ENCODE measurements around the gene AGPS.
"Not testable (repeated sequence)": the region's sequence is repeated elsewhere in the genome, so short reads cannot be mapped to it uniquely, and the experiment has no call there.

Gene AGPS

DNA sequence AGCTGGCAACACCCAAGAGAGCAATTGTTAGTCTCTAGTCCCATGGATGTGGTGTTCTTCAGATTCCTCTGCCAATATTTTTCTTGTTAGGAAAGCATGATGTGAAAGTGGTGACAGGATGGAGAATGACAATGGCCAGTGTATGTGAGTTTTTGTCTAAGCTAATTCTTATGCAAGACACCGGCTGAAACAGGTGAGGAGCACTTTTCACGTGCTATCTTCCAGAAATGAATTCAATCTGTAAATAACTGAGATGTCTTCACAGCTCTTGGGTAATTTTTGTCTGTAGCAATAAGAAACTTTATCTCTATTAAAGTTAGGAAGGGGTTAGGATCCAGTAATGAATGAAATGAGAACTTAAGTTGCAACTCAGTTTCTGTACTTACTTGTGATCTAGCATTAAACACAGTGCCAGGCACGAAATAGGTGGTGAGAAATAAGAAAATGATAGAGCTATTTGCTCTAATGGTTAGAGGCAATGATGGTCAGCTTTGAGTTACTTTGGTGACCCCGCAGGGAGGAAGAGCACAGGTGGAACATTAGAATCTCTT lies 676 bp upstream of the AGPS start:
- no peak for DNase-seq

DNA sequence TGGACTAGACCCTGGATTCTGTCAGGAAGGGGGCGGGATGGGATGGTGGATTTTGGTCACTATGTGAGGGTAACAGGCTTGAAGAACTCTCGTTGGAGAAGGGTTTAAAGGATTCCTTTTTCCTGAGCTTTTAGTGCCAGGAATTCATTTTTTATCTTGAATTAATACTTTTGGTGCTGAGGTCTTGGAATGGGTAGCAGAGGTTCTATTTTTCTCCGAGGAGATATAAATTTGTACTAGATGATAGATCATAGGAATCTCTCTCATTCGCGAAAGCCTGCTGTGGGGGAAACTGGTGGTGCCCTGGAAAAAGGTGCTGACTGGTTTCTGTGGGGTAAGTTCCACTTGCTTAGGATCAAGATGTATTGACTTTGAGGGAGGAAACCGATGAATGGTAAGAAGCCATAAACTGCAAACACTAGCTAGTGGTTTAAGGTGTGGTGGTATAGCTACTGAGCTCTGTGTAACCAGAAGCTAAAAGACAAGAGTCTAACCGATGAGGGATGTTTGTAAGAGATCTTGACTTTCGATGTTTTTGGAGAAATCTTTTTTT lies 706 bp downstream of the AGPS start:
- DNase-seq = no peak

DNA sequence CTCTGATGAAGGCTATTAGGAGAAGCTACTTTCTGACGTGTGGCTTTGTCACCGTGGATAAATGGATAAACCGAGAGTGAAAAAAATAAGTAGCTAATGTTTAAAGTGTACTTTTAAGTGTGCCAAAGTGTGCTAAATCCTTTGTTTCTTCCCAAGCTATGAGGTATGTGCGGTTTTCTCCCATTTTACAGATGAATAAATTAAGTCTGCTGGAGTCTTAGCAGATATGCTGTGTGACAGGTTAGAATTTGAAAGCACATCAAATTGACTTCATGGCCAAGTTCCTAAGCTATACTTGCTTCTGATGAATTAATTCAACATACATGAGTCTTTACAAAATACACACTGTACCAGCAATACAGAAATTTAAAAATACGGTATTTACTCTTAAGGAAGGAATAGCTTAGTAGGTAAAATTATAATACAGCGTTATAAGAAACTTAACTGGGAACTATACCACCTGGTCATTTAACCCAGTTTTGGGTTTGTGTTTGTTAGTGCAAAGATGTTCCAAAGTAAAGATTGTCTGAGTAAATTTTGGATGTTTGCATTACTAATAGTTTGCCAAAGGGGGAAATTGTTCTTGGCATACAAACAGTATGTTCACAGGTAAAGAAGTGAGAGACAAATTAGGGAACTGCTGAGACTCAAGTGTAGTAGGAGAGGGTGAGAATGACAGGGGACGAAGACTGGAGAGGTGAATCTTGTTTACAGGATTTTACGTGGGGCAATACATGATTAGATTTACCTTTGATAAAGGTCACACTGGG lies 1.4 kb downstream of the AGPS start:
- no peak for DNase-seq

DNA sequence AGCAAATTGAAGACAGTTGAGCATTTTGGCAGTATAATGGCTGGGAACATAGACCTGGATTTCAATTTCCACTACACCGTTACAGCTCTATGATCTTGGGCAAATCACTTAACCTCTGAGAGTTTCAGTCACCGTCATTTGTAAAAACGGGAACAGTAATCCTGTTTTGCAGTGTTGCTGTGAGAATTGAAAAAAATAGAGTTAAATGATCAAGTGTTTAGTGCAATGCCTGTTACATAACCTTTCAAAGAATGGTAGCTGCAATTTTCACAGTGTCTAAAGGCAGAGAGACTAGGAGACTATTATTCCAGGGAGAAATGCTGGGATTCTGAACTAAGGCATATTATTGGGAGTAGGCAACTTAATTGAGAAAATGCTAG lies 2.0 kb downstream of the AGPS start:
- DNase-seq = no peak

DNA sequence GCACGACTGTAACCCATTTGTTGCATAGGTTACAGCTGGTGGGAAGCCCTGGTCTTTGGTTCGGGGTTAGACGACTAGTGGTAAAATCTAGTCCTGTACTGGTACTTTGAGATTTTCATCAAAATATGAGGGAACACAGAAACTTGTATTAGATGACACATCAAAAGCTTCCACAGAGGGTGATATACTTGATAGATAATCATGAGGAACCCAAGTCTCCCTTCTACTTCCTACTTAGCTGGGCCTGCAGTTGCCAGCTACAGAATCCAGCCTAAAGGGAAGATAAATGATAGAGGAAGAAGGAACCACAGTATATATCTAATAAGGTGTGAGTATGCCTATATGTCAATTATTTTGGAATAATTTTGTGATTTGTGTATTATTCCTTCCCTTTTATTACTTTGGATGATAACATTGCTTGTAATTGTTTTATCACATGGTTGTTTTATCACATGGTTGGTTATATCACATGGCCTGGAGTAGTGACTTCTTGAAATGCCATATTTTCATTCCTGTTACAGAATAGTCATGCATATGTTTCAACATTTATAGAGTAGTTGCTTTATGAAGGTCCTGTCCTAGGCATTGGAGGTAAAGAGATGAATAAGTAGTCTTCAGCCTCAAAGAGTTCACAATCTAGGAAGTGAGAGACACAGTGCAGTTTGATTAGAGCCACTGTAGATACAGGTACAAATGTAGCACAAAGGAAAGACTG lies 2.9 kb downstream of the AGPS start:
- DNase-seq = no peak

DNA sequence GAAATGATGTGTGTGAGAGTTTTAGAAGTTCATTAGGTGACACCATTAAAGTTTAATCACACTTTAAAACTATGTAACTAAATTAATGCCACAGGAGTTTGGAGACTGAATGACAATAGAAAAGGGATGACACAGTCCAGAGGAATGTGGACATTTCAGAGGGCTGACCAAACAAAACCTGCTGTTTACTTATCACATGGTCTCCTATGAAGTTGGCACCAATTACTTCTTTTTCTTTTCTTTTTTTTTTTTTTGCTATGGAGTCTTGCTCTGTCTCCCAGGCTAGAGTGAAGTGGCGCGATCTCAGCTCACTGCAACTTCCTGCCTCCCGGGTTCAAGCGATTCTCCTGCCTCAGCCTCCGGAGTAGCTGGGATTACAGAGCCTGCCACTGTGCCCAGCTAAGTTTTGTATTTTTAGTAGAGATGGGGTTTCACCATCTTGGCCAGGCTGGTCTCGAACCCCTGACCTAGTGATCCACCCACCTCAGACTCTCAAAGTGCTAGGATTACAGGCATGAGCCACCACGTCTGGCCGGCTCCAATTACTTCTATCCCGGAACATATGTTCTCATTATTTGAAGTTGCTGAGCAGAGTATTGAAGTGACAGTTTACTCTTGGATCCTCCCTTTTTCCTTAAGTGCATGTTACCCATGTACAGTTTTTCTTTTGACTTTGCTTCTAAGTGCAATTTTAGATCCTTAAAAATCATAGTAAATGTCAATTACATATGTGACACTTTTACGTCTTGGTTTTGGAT lies 4.3 kb downstream of the AGPS start:
- DNase-seq = no peak

DNA sequence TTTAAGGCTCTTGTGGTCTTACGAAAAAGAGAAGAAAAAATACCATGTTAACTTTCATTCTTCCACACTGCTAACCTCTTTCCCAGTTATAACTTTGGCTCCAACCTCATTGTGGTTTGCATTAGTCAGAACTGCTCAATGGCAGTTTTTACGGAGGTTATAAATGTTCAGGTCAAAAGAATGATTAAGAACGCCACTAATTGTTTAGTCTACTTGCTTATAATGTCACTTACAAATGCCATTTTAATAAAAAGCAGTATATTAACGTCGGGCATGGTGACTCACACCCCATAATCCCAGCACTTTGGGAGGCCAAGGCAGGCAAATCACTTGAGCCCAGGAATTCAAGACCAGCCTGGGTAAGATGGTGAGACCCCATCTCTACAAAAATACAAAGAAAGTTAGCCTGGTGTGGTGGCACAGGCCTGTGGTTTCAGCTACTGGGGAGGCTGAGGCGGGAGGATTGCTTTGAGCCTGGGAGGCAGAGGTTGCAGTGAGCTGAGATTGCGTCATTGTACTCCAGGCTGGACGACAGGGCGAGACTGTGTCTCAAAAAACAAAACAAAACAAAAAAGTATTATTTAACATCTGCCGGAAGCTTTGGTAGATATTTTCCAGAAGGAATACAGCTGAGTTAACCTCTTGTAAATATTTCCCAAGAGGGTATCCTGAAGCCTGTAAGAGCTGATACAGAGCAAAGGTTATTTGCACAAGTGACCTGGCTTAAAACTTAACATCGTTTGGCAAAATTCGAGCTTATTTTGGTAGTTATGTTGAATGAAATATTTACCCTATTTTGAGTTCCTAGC lies 5.1 kb downstream of the AGPS start:
- no peak for DNase-seq

DNA sequence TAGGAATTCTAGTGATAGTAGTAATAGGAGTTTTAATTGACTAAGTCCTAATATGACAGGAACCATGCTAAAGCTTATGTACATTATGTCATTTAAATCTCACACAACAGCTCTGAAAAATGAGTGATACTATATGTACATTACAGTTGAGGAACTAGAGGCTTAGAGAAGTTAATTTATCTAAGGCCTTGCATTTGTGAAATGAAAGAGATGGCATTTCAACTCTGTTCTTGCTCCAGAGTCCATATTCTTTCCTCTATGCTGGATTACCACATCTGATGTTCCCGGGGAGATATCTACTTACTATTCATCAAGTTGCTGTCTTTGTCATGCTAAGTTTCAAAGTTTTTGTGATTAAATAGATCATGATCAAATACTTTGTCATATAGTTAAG lies 5.7 kb downstream of the AGPS start:
- no peak for DNase-seq

DNA sequence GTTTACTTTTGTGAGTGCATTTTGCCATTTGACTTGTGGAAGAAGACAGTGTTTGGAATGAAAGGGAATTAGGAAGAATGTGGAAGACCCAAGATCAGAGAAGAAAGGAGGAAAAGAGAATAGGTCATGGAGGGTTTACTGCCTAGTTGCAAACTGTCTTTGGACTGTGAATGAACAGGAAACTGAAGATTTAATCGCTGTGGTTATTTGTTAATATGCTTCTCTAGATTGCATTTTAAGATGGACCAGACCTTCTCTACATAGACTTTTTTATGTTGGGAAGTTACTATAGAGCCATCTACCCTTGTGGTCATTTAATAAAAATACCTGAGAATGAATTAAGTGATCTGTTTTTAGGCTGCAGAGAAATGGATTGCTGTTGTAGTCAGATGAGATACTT lies 6.2 kb downstream of the AGPS start:
- DNase-seq = no peak

DNA sequence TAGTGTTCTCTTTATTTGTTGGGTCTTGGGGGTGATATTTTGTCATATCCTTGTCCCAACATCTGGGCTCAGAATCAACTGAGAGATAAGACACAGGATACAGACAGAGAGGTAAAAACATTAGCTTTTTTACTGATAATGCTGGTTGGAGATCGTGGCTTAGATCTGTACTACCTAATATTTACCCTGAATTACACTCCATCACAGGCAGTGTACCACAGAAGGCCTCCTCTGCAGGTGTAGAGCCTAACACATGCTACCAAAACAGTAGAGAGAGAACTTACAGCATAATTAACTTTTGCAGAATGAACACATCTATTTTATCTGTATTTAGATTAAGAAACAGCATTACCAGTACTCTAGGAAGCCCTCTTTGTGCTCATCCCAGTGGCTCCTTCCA lies 6.8 kb downstream of the AGPS start:
- DNase-seq = no peak

DNA sequence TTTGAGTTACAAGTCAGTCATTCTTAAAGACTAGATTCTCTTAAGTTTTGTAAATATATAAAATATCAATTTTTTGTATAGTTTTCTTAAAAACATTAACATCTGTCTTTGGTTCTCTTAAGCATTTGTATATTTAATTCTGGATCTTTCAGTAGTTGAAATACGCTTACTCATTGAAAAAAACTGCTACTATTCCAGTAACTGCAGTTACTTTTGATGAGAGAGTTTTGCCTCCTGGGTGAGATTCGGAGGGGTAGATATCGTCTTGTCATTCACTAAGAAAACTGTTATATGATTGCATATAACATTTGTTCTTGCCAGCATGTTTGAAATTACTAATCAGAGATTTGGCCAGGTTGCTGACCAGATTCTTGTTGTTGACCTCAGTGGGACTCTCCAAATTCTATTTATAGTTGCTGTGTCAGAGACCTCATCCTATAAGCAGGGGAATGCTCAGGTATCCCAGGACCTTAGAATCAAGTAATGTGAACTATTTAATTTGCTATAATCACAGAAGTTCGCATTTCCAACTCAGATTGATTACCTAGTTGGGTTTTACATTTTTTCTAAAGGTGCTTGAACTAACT lies 7.9 kb downstream of the AGPS start:
- no peak for DNase-seq

DNA sequence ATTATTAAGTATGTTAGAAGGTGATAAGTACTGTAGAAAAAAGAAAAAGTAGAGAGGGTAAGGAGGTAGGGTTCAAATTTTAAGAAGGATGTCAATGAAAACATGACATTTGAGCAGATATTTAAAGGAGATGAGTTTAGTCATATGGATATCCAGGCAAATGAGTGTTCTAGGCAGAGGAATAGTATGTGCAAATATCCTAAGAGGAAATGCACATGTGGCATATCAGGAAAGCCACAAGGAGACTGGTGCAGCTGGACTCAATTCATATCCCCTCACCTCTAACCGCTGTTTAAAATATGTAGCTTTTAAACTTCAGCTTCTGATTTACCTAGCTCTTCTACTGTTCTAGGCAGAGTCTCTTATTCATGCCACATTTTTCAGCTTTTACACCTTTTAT lies 9.5 kb downstream of the AGPS start:
- no peak for DNase-seq

DNA sequence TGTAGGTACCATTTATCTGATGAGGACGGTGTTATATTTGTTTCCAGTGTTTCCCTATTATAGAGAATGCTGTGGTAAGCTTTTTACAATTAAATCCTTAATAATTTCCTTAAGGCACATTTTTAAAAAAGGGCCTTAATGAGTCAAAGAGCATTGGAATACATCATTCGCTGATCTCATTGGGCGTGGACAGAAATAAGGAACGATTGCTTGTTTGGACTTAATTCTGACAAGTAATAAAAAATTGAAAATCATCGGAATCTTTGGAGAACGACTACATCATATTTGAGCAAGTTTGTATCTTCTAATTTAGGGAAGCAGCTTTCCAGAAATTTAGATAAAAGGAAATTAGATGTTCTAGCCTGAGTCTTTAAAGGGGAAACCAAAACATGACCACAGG lies 11.3 kb downstream of the AGPS start:
- DNase-seq = no peak

DNA sequence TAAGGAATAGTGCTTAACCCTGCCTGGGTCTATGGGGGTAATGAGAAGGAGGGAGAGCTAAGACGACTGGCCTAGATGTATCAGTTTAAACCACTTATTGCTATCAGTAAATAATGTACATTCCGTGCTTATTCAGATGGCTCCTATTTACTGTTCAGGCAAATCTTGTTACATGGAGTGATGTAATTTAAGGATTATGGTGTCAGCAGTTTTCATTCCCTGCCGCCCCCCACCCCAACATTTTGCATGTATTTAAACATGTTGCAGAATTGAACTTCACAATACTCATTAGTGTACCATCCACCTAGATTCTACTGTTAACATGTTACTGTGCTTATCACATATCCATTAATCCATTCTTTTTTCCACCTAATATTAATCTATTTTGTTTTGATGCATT lies 11.7 kb downstream of the AGPS start:
- DNase-seq = no peak

DNA sequence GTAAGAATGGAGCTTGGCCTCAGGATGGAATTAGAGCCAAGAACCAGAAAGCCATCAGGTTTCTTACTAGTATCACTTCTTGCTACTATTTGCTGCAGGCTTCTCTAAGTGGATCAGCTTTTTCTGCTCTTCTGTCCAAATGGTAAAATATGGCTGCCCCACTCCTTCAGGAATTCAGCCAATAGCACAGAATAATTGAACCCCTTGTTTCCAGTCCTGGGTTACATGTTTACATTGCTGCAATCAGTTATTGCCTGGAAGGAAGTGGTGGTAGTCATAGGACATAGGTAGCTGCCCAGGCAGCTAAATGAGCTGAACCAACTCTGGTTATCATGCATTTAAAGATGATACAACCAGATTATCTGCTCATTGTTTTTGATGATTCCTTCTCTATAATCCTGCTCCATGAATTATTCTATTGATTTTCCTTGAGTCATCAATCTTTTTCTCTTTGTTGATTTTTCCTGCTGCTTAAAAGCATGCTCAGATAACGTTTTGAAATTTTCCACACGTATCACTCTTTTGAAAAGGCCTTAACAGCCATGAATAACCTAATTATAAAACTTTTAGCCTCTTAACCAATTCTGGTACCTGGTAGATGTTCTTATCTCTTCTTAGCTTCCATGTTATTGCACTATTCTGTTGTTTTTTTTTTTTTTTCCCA lies 12.6 kb downstream of the AGPS start:
- DNase-seq = no peak

DNA sequence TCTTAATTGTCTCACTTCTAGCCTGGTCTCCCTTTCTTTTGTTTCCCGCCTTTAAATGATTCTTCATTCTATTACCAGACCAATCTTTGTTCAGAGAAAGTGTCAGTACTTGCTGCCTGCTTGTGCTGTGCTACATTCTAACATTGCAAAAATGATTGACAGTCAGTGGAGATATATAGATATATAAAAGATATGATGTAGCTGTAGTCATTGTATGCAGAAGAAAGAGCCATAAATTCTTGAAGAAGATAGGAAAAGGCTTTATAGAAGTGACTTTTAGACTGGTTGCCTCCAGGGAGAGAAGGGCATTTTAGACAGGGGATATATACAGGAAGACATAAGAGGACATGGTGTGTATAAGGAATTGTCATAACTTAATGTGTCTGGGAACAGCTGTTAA lies 13.6 kb downstream of the AGPS start:
- DNase-seq = no peak

DNA sequence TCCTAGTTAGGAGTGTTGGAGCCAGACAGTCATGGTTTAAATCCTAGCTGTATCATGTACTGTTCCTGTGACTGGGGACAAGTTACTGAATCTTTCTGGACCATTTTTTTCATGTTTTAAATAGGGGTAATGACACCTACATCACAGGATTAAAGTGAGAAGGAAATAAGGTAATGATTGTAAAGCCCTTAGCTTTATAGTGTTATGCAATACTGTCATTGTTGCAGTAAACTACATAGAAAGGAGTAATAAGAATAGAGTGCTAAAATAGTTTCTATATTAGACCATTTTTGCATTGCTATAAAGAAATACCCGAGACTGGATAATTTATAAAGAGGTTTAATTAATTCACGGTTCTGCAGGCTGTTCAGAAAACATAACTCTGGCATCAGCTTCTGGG lies 14.5 kb downstream of the AGPS start:
- DNase-seq = no peak

DNA sequence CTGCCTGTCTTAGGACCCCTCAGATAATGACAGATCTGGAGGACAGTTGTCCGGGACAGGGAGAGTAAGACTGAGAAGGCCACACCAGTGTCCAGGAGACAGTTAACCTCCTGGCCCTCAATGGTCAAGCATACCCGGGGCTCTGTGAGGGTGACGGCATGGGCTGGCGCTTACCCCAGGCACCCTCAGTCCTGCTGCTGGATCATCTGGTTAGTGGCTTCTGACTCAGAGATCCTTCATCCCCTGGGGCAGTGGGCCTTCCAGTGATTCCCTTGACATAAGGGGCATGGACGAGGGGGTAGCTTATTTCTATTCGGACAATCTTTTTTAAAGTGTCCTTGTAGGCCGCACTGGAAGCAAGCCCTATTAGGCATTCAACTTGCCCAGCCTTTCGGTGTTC lies 18.1 kb downstream of the AGPS start:
- not testable (repeated sequence) for DNase-seq

DNA sequence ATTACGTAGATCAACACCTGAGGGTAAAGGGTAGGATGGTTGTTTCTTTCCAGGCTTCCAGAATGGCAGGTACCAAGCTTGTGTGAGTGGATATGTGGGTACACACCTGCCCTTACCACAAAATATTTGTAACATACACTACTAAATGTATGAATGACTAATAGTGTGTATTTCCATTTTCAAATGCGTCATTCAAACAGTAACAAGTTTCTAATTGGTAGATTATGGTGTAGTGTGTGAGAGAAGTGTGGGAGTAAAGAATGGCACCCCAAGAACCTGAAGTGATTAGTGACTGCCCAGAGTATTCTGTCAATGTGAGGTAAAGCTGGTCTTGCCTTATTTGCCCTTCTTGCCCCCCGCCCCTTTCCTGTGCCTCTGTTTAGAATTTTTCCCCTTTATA lies 21.1 kb downstream of the AGPS start:
- DNase-seq = no peak

DNA sequence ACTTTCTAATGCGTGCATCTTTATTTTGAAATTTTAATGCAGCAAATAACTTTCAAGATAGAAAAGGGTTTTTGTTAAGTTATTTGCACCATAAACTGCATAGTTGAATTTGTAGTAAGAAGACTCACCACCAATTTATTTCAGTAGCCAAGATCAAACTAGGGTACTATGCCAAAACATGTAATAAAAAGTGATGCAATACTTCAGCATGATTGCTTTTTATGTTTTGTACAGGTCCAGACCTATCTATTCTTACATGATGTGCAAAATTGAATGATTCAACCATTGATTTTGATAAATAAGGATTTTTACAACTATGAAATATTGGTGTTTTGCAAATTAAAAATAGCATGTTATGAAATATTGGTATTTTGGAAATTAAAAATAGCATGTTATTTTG lies 26.7 kb downstream of the AGPS start:
- no peak for DNase-seq

DNA sequence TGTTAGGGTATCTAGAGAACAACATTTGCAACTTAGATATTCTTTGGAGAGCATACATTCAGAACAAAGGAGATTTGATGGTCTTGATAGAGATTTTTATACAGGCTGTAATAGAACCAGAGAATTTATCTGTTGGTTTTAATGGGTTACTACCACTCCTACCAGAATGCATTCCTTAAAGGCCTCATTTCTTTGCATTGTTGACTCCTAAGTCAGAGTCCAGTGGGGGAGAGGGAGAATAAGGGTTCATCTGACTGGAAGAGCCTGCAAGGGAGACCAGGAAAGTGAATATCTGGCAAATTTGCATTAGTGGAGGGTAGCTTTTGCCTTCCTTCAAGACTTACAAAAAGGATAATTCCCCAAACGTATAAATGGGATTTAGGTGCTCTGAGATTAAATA lies 29.7 kb downstream of the AGPS start:
- DNase-seq = no peak

DNA sequence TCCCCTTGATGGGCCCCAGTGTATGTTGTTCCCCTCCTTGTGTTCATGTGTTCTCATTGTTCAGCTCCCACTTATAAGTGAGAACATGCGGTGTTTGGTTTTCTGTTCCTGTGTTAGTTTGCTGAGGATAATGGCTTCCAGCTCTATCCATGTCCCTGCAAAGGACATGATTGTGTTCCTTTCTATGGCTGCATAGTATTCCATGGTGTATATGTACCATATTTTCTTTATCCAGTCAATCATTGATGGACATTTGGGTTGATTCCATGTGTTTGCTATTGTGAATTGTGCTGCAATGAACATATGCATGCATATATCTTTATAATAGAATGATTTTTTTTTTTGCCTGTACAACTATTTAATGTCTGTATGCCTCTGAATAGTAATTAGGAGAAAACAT lies 31.5 kb downstream of the AGPS start:
- not testable (repeated sequence) for DNase-seq

Measured in NCI-H1930 (cell line).